Cardiac muscle cell (in vitro differentiated cells and primary cell): ENCODE measurements around the gene ATXN2. TPM values are rescaled to one million over a fixed set of nuclear protein-coding genes. Genes with fewer than 3 reads are reported as not detected.

Experiments used
- DNase-seq, 2 donors: peaks; one replicate each; pipeline versions ENCODE4 v3.0.0 to v3.0.0-alpha.2; 2010 to 2017; ENCODE audit warnings: low read depth in 1 of 2, low spot score in 1 of 2
- H3K27ac ChIP-seq: fragments of 200-600 bp; sonication (generic); 2 replicates; pipeline ENCODE4 v1.5.1; 2016
- H3K27me3 ChIP-seq: fragments of 200-600 bp; sonication (generic); 2 replicates; pipeline ENCODE4 v1.6.0; 2016; ENCODE audit warnings: control low read depth
- H3K36me3 ChIP-seq: fragments of 200-600 bp; sonication (generic); 2 replicates; pipeline ENCODE4 v1.5.1; 2016; ENCODE audit warnings: control low read depth
- H3K4me1 ChIP-seq: fragments of 200-600 bp; sonication (generic); 2 replicates; pipeline ENCODE4 v1.8.1; 2017; ENCODE audit warnings: low read depth, mild to moderate bottlenecking, mixed run types
- H3K4me3 ChIP-seq: fragments of 200-600 bp; sonication (generic); 2 replicates; pipeline ENCODE4 v1.5.1; 2016; ENCODE audit warnings: mild to moderate bottlenecking
- H3K9me3 ChIP-seq: fragments of 200-600 bp; sonication (generic); 2 replicates; pipeline ENCODE4 v1.5.1; 2017; ENCODE audit warnings: low read depth, mild to moderate bottlenecking, control low read depth
- polyA plus RNA-seq: library from polyadenylated mRNA; unstranded; fragments of >200 nt; fragmentation: Nextera tagmentation; extraction: Ambion mirVana; gene quantifications from 2 replicates; pipeline ENCODE4 v1.2.1, GENCODE V29; 2016
- total RNA-seq: library from RNA; depleted of rRNA; stranded (reverse); fragments of >200 nt; gene quantifications from 2 replicates; pipeline ENCODE4 v1.2.3, GENCODE V29; 2016
- TF ChIP-seq, protein P1 (sequence below): IDR thresholded peaks from 2 replicates; pipeline ENCODE4 v1.5.1; 2012; ENCODE audit warnings: low read depth, mild to moderate bottlenecking, low read length

Gene ATXN2, protein sequence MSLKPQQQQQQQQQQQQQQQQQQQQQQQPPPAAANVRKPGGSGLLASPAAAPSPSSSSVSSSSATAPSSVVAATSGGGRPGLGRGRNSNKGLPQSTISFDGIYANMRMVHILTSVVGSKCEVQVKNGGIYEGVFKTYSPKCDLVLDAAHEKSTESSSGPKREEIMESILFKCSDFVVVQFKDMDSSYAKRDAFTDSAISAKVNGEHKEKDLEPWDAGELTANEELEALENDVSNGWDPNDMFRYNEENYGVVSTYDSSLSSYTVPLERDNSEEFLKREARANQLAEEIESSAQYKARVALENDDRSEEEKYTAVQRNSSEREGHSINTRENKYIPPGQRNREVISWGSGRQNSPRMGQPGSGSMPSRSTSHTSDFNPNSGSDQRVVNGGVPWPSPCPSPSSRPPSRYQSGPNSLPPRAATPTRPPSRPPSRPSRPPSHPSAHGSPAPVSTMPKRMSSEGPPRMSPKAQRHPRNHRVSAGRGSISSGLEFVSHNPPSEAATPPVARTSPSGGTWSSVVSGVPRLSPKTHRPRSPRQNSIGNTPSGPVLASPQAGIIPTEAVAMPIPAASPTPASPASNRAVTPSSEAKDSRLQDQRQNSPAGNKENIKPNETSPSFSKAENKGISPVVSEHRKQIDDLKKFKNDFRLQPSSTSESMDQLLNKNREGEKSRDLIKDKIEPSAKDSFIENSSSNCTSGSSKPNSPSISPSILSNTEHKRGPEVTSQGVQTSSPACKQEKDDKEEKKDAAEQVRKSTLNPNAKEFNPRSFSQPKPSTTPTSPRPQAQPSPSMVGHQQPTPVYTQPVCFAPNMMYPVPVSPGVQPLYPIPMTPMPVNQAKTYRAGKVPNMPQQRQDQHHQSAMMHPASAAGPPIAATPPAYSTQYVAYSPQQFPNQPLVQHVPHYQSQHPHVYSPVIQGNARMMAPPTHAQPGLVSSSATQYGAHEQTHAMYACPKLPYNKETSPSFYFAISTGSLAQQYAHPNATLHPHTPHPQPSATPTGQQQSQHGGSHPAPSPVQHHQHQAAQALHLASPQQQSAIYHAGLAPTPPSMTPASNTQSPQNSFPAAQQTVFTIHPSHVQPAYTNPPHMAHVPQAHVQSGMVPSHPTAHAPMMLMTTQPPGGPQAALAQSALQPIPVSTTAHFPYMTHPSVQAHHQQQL
- total RNA-seq (17.2 and 29.5 TPM in 2 replicates), polyA plus RNA-seq (52.7 and 62.9 TPM in 2 replicates)

GRCh38 chr12:111598637-111599452, at the start of gene ATXN2:
Gene ATXN2, minus strand, starts transcription at chr12:111599315. Its CDS starts 281 bp downstream, at chr12:111599034.
- no peaks in the 10 kb centered on the region for H3K9me3 ChIP-seq
- peak; percentile 81 to 82 for DNase-seq
- no peaks in the 10 kb centered on the region for H3K36me3 ChIP-seq
- H3K27me3 ChIP-seq, result no peaks in the 10 kb centered on the region
- TF ChIP-seq, protein P1, sequence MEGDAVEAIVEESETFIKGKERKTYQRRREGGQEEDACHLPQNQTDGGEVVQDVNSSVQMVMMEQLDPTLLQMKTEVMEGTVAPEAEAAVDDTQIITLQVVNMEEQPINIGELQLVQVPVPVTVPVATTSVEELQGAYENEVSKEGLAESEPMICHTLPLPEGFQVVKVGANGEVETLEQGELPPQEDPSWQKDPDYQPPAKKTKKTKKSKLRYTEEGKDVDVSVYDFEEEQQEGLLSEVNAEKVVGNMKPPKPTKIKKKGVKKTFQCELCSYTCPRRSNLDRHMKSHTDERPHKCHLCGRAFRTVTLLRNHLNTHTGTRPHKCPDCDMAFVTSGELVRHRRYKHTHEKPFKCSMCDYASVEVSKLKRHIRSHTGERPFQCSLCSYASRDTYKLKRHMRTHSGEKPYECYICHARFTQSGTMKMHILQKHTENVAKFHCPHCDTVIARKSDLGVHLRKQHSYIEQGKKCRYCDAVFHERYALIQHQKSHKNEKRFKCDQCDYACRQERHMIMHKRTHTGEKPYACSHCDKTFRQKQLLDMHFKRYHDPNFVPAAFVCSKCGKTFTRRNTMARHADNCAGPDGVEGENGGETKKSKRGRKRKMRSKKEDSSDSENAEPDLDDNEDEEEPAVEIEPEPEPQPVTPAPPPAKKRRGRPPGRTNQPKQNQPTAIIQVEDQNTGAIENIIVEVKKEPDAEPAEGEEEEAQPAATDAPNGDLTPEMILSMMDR, result no peak
- H3K4me1 ChIP-seq, result peaks cover 22% of the 10 kb centered on the region
- H3K27ac ChIP-seq, result peak within 1 kb of the TSS; percentile 100
- peak within 1 kb of the TSS; percentile 69 for H3K4me3 ChIP-seq

GRCh38 chr12:111645433-111645832, 46.3 kb upstream of the ATXN2 start:
- no peak for DNase-seq
- Histone ChIP-seq H3K27me3 (no peaks in the 10 kb centered on the region), H3K4me1 (no peaks in the 10 kb centered on the region), H3K36me3 (peaks cover 31% of the 10 kb centered on the region), H3K4me3 (no peak overlapping the region), H3K27ac (no peak overlapping the region), H3K9me3 (no peaks in the 10 kb centered on the region)
- TF ChIP-seq, protein P1, result no peak

- Histone ChIP-seq H3K4me1 (no peaks in the 10 kb centered on the region), H3K27ac (no peak overlapping the region), H3K9me3 (no peaks in the 10 kb centered on the region), H3K36me3 (peaks cover 21% of the 10 kb centered on the region), H3K4me3 (no peak overlapping the region), H3K27me3 (no peaks in the 10 kb centered on the region)
- DNase-seq, result peak in 1 of 2 donors; percentile 83
- TF ChIP-seq, protein P1, result no peak
Observed at GRCh38 chr12:111643427-111643826, 44.3 kb upstream of the ATXN2 start.

DNA sequence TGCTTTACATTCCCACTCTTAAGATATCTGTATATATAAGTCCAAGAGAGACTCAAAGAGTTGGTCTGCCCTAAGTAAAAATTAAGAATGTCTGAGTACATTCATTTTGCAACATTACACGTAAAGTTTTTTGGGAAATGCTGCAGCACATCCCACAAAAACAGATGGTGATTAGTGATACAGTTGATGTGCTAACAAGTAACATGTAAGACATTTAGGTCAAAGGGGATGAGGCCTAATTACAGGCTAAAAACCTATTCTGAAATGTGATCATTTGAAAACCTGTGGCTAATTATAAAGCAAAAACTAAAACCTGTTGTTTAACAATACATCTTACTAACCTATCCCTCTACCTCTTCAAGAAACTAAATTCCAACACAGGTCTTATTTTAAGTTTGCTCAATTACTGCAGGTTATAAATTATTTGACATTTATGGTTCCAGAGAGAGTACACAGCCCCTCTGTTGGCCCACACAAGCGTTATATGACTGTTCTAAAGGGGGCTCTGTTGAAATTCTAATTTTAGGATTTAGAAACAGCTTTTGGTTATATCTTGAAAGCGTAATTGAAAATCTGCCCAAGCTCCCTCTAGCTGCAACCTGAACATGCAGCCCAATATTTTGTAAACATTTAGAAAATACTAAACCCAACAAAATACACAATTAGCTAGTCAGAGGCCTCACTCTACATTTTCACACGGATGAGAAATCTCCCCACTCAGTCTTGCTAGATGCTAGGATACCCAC, 43.7 kb upstream of the ATXN2 start:
- no peaks in the 10 kb centered on the region for H3K4me1 ChIP-seq
- no peak overlapping the region for H3K4me3 ChIP-seq
- TF ChIP-seq, protein P1, result peak; percentile 34
- no peaks in the 10 kb centered on the region for H3K27me3 ChIP-seq
- peak in 1 of 2 donors; percentile 56 for DNase-seq
- no peaks in the 10 kb centered on the region for H3K9me3 ChIP-seq
- no peak overlapping the region for H3K27ac ChIP-seq
- H3K36me3 ChIP-seq, result peaks cover 21% of the 10 kb centered on the region
